KMS-11 (cell line): ENCODE data around the gene EHD3.

Experiments
- H2AFZ ChIP-seq: fragments of 200-600 bp; sonication (generic); 2 replicates; pipeline ENCODE4 v1.6.1; 2016; ENCODE audit warnings: antibody characterized with exemption, mixed run types, low read depth
- H3K27ac ChIP-seq: fragments of 200-600 bp; sonication (generic); 2 replicates; pipeline ENCODE4 v1.6.1; 2016; ENCODE audit warnings: mild to moderate bottlenecking, mixed run types
- H3K27me3 ChIP-seq: fragments of 200-600 bp; sonication (generic); 2 replicates; pipeline ENCODE4 v1.6.1; 2017; ENCODE audit warnings: mild to moderate bottlenecking, low read depth, mixed run types, moderate library complexity; ENCODE audit not compliant: insufficient read depth
- H3K36me3 ChIP-seq: fragments of 200-600 bp; sonication (generic); 2 replicates; pipeline ENCODE4 v1.6.1; 2017; ENCODE audit warnings: mild to moderate bottlenecking, mixed run types; ENCODE audit not compliant: insufficient read depth
- H3K4me1 ChIP-seq: fragments of 200-600 bp; sonication (generic); 2 replicates; pipeline ENCODE4 v1.6.1; 2016; ENCODE audit warnings: mild to moderate bottlenecking, low read depth, mixed run types; ENCODE audit not compliant: poor library complexity, severe bottlenecking
- H3K4me2 ChIP-seq: fragments of 200-600 bp; sonication (generic); 2 replicates; pipeline ENCODE4 v1.7.0; 2016; ENCODE audit warnings: mild to moderate bottlenecking, mixed run types
- H3K4me3 ChIP-seq: fragments of 200-600 bp; sonication (generic); IDR thresholded peaks from 2 replicates; pipeline ENCODE4 v1.6.1; 2017; ENCODE audit warnings: low read depth, low read length, mixed read lengths; ENCODE audit not compliant: insufficient read depth
- H3K79me2 ChIP-seq: fragments of 200-600 bp; sonication (generic); 2 replicates; pipeline ENCODE4 v1.6.1; 2016; ENCODE audit warnings: low read depth, mixed run types; ENCODE audit not compliant: insufficient read depth
- H3K9ac ChIP-seq: fragments of 200-600 bp; sonication (generic); 2 replicates; pipeline ENCODE4 v1.6.1; 2016; ENCODE audit warnings: mild to moderate bottlenecking, mixed run types
- H4K20me1 ChIP-seq: fragments of 200-600 bp; sonication (generic); 2 replicates; pipeline ENCODE4 v1.6.1; 2016; ENCODE audit warnings: mild to moderate bottlenecking, mixed run types; ENCODE audit not compliant: insufficient read depth
- CTCF ChIP-seq: fragments of 200-600 bp; sonication (generic); conservative IDR thresholded peaks from 2 replicates; pipeline ENCODE4 v1.6.1; 2017; ENCODE audit warnings: low read depth, mild to moderate bottlenecking, antibody characterized with exemption, low read length, moderate library complexity, mixed read lengths

Gene EHD3

GRCh38 chr2:31317396-31317795, 83.4 kb downstream of the EHD3 start:
- Histone ChIP-seq H3K27ac (peak overlapping the region; percentile 63; the same call in 1 of the 2 replicates), H4K20me1 (no peaks in the 10 kb centered on the region), H3K4me1 (peaks cover 50% of the 10 kb centered on the region), H2AFZ (no peak overlapping the region; the same call in 1 of the 2 replicates), H3K36me3 (no peaks in the 10 kb centered on the region), H3K4me3 (no peak overlapping the region), H3K4me2 (peak overlapping the region; percentile 68), H3K79me2 (no peaks in the 10 kb centered on the region), H3K9ac (no peak overlapping the region), H3K27me3 (no peaks in the 10 kb centered on the region)
- TF ChIP-seq CTCF = no peak

- no peak for TF ChIP-seq CTCF
- H4K20me1 ChIP-seq = no peaks in the 10 kb centered on the region
- no peak overlapping the region for H3K4me3 ChIP-seq
- H3K79me2 ChIP-seq = no peaks in the 10 kb centered on the region
- H3K9ac ChIP-seq = no peak overlapping the region; the same call in 1 of the 2 replicates
- H3K27me3 ChIP-seq = no peaks in the 10 kb centered on the region
- H3K4me1 ChIP-seq = peaks cover 62% of the 10 kb centered on the region
- H3K36me3 ChIP-seq = no peaks in the 10 kb centered on the region
- H2AFZ ChIP-seq = peak overlapping the region; percentile 39; the same call in 1 of the 2 replicates
- H3K4me2 ChIP-seq = peak overlapping the region; percentile 68
- H3K27ac ChIP-seq = peak overlapping the region; percentile 63
These were observed 84.7 kb downstream of the EHD3 start for GRCh38 chr2:31318361-31319336.
